ENCODE data around the gene ARL10.

Gene ARL10

DNA sequence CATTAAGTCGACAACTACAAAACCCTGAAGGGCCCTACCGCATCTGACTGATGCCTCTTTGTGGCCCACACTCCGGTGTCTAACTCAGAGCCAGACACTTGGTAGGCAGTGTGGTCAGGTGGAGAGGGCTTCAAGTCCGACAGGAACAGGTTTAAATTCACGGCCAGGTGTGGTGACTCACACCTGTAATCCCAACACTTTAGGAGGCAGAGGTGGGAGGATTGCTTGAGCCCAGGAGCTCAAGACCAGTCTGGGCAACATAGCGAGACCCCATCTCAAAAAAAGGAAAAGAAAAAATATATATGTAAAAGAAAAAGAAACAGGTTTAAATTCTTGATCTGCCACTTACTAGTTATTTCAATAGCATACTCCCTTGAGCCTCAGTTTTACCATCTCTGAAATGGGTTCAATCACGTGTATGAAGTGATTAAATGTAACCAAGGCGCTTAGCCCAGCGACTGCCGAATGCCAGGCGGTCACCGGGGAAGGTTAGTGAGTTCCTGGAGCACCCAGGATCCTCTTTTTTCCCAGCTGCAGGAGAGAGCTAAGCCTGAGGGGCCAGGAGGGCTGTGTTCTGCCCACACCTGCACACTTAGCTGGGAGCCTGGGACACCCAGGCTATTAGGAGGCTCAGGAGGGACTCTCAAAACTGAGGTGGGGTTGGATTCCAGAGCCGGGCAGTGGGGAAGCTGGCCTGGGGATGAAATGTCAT is 50.1 kb downstream of the ARL10 start:
- TF ChIP-seq, protein P1, sequence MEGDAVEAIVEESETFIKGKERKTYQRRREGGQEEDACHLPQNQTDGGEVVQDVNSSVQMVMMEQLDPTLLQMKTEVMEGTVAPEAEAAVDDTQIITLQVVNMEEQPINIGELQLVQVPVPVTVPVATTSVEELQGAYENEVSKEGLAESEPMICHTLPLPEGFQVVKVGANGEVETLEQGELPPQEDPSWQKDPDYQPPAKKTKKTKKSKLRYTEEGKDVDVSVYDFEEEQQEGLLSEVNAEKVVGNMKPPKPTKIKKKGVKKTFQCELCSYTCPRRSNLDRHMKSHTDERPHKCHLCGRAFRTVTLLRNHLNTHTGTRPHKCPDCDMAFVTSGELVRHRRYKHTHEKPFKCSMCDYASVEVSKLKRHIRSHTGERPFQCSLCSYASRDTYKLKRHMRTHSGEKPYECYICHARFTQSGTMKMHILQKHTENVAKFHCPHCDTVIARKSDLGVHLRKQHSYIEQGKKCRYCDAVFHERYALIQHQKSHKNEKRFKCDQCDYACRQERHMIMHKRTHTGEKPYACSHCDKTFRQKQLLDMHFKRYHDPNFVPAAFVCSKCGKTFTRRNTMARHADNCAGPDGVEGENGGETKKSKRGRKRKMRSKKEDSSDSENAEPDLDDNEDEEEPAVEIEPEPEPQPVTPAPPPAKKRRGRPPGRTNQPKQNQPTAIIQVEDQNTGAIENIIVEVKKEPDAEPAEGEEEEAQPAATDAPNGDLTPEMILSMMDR (IDR thresholded peaks at IDR 0.05; ENCODE audit: extremely low read depth, insufficient read depth, missing control alignments): no peak
- peak; percentile 47 for DNase-seq (ENCODE audit: low spot score)
- in situ Hi-C loops (cut with MboI; ENCODE audit: low pct_unique_long_range_greater_than_20kb, low sequenced_read_pairs, unreplicated experiment): no loop called here

DNA sequence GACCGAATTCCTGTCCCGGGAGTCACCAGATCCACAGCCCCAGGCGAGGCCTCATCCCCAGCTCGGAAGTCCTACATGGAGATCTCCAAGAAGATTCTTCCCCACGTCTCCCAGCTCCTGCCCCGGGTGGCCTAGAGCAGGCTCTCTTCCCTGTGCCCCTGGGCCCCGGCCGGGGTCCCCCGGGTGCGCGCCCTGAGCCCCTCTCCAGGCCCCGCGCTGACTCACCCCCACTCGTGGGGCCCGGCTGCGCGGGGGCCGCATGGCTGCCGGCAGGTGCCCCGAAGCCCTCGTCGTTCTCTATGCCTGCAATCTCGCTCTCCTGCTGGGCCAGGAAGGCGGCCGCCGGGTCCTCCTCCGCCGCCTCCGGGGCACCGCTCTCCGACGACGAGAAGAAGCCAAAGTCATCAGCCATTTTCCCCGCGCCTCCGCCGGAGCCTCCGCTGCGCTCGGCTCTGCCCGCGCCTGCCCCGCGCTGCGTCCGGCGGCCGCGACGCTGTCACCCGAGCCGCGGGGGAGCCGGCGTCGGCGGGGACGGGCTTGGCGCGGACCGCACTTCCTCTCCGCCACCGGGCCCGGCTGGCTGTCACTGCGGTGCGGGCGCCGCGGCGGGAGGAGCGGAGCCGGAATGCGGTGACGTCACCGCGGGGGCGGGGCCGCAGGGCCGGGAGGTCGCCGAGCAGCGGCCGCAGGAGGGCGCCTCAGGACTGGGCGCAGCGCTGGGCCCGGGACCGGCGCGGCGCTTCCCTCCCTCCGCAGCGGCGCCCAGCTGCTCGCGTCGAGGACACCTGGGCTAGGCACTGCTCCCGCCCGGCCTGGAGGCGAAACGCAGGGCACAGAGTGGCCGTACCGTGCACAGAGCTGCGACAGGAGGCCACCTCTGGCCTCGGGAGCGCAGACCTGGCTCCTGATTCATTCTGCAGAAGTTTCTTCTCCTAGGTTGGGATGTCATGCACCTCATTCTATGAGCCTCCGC is 51.0 kb downstream of the ARL10 start, which contains the start of gene CLTB:
Gene CLTB (minus strand): TSS at position 588 of the 973 bp plus-strand sequence. CDS start 176 bp downstream, at position 412.
- TF ChIP-seq, protein P1 (IDR thresholded peaks at IDR 0.05; ENCODE audit: extremely low read depth, insufficient read depth, missing control alignments): peak; percentile 94
- peak; percentile 96 for DNase-seq (ENCODE audit: low spot score)
- in situ Hi-C loops (cut with MboI; ENCODE audit: low pct_unique_long_range_greater_than_20kb, low sequenced_read_pairs, unreplicated experiment): no loop called here

DNA sequence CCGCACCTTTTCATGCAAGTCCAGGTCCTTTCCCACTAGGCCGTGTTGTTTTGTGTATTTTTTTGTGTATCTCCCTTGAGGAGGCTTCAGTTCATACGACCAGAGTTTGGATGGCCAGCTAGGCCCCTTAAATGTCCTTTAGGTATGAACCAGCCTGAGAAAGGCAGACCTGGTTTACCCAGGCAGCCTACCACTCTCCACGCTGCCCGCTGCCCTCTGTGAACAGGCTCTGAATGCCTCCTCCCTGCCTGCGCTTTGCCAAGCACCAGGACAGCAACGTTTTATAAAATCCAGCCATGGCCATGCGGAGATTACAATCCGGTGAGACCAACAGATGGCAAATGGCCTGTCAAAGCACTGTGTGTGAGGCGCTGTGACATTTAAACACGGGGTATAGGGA is 51.7 kb downstream of the ARL10 start:
- no peak for DNase-seq (ENCODE audit: low spot score)
- in situ Hi-C loops (cut with MboI; ENCODE audit: low pct_unique_long_range_greater_than_20kb, low sequenced_read_pairs, unreplicated experiment): no loop called here
- TF ChIP-seq, protein P1 (IDR thresholded peaks at IDR 0.05; ENCODE audit: extremely low read depth, insufficient read depth, missing control alignments): no peak

DNA sequence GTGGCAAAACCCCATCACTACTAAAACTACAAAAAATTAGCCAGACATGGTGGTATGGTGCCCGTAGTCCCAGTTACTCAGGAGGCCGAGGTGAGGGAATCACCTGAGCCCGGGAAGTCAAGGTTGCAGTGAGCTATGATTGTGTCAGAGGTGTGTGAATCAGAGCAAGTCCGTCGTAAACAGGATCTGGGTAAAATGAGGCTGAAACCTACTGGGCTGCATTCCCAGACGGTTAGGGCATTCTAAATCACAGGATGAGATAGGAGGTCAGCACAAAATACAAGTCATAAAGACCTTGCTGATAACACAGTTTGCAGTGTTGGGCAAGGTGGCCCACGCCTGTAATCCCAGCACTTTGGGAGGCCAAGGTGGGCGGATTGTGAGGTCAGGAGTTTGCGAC is 53.0 kb downstream of the ARL10 start:
- no peak for DNase-seq (ENCODE audit: low spot score)
- in situ Hi-C loops (cut with MboI; ENCODE audit: low pct_unique_long_range_greater_than_20kb, low sequenced_read_pairs, unreplicated experiment): no loop called here
- TF ChIP-seq, protein P1 (IDR thresholded peaks at IDR 0.05; ENCODE audit: extremely low read depth, insufficient read depth, missing control alignments): no peak

DNA sequence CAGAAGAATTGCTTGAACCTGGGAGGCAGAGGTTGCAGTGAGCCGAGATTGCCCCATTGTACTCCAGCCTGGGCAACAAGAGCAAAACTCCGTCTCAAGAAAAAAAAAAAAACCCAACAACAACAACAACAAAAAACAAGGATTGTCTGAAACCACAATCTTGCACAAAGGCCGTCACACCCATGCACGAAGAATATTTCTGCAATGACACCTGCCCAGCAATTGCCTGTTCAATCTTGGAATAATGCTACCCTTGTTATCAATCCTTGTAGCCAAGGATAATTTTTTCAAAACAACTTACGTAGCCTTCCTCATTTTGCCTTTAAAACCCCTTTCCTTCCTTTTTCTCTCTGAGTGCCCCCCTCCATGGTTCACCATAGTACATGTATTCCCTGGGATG is 54.8 kb downstream of the ARL10 start:
- in situ Hi-C loops (cut with MboI; ENCODE audit: low pct_unique_long_range_greater_than_20kb, low sequenced_read_pairs, unreplicated experiment): no loop called here
- no peak for DNase-seq (ENCODE audit: low spot score)
- TF ChIP-seq, protein P1 (IDR thresholded peaks at IDR 0.05; ENCODE audit: extremely low read depth, insufficient read depth, missing control alignments): no peak

DNA sequence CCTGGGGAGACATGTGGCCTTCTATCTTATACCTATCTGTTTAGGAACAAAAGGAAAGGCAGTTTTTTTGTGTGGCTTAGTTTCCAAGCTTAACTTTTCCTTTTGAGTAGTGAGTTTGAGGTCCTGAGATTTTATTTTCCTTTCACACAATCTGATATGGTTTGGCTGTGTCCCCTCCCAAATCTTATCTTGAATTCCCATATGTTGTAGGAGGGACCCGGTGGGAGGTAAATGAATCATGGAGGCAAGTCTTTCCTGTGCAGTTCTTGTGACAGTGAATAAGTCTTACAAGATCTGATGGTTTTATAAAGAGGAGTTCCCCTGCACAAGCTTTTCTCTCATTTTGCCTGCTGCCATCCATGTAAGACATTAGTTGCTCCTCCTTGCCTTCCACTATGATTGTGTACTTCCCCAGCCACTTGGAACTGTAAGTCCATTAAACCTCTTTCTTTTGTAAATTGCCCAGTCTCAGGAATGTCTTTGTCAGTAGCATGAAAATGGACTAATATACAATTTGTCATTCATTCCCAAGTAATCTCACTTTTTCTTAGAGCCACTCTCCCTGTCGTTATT is 55.8 kb downstream of the ARL10 start:
- in situ Hi-C loops (cut with MboI; ENCODE audit: low pct_unique_long_range_greater_than_20kb, low sequenced_read_pairs, unreplicated experiment): no loop called here
- no peak for DNase-seq (ENCODE audit: low spot score)
- TF ChIP-seq, protein P1 (IDR thresholded peaks at IDR 0.05; ENCODE audit: extremely low read depth, insufficient read depth, missing control alignments): no peak

Data from GM13977 (cell line).